Embryonic facial prominence (tissue), 1 donor: ENCODE results near the gene OR52E4.

ENCODE experiments used
- DNase-seq: peaks from one replicate; pipeline ENCODE4 v3.0.0-alpha.2; 2016; ENCODE audit errors: extremely low spot score

The OR52E4 gene

DNA sequence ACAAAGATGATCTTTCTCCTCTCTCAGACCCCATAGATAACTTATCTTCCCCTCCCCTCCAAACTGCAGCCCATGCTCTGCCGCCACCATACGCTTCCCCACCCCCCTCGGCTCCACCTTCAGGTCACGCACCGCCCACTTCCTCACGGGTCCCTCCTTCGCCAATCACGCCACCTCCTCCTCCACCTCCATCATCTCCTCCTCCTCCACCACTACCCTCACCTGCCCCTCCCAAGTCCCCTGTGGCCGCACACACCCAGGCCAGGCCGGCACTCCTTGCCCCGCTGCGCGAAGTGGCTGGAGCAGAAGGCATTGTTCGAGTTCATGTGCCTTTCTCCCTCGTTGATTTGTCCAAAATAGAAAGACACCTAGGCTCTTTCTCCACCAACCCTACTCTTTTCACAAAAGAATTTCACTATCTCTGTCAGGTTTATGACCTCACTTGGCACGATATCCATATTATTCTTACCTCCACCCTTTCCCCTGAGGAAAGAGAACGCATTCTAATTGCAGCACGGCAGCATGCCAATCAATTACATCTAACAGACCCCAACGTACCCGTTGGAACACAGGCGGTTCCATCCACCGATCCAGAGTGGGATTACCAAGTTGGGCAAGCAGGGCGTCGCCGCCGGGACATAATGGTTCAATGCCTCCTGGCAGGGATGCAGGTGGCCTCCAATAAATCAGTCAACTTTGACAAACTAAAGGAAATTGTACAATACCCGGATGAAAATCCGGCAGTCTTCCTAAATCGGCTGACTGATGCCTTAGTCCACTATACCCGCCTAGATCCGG lies 49.3 kb downstream of the OR52E4 start:
- no peak for DNase-seq

DNA sequence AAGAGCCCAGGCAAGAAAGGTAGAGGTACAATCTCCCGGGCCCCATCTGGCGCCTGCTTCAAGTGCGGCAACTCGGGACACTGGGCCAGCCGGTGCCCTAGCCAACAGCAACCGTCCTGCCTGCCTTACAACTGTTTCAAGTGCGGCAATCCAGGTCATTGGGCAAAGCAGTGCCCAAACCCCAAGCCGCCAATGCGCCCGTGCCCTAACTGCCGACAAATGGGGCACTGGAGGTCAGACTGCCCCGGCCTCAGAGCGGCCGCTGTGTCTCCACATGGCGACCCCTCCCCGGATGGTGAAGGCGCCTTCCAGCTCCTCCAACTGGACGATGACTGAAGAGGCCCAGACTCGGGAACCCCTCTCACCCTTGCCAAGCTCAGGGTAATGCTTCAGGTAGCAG lies 50.2 kb downstream of the OR52E4 start:
- no peak for DNase-seq

DNA sequence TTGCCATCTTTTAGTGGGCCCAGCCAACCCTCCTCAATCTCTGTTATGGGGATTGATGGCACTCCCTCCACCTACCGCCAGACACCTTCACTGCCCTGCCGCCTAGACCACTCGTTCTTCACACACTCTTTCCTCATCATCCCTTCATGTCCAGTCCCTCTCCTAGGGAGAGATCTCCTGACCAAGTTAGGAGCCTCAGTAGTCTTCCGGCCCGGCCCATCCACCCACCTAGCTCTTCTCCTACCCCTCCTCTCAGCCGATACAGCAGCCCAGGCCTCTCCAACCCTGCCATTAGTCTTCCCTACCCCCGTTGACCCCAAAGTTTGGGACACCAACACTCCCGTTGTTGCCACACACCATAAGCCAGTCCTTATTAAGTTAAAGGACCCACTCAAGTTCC lies 50.6 kb downstream of the OR52E4 start:
- no peak for DNase-seq

DNA sequence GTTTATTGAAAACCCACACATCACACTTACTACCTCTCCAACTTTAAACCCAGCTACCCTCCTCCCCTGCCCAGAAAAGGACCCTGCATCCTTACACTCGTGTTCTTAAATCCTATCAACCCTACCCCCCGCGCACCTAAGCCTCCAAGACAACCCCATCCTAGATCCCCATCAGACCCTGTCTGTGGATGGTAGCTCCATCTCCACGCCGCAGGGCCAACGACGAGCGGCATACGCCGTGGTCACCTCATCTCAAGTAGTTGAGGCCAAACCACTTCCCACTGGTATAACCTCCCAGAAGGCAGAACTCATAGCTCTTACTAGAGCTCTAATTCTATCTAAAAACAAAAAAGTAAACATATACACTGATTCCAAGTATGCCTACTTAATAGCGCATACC lies 52.2 kb downstream of the OR52E4 start:
- DNase-seq = no peak

DNA sequence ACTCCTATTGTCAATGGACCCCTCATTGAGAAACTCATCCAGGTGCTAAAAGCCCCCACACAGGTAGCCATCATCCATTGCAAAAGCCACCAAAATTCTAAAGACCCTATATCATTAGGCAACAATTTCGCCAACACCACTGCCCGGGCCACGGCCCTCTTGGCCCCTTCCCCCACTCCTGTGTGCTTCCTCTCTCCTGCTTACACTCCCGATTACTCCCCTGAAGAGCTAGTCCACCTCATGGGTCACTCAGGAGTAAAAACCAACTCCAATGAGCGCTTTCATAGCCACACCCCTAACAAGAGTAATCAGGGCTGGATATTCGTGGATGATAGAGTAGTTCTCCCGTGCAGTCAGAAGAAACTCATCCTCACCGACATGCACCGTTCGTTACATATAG lies 52.7 kb downstream of the OR52E4 start:
- DNase-seq = no peak
